Hypothalamus (tissue), 51 donors: ENCODE data around the gene HOXD1.
A peak's percentile ranks its signal among the peaks of the same experiment; 100 is the strongest.

Experiments
- DNase-seq, 51 donors: peaks; one replicate each; lab custom pipeline; 2025; lab: John Stamatoyannopoulos, UW

HOXD1 gene

GRCh38 chr2:176164611-176165369 lies 23.7 kb upstream of the HOXD1 start:
- DNase-seq = no peak

GRCh38 chr2:176165370-176166050 lies 23.0 kb upstream of the HOXD1 start:
- no peak for DNase-seq

GRCh38 chr2:176166272-176166671 lies 22.2 kb upstream of the HOXD1 start:
- DNase-seq = no peak

GRCh38 chr2:176167398-176167797 lies 21.1 kb upstream of the HOXD1 start:
- DNase-seq = no peak

DNA sequence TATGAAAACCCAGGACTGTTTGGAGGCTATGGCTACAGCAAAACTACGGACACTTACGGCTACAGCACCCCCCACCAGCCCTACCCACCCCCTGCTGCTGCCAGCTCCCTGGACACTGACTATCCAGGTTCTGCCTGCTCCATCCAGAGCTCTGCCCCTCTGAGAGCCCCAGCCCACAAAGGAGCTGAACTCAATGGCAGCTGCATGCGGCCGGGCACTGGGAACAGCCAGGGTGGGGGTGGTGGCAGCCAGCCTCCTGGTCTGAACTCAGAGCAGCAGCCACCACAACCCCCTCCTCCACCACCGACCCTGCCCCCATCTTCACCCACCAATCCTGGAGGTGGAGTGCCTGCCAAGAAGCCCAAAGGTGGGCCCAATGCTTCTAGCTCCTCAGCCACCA lies 19.3 kb upstream of the HOXD1 start:
- no peak for DNase-seq

- DNase-seq = no peak
These were observed 18.8 kb upstream of the HOXD1 start for GRCh38 chr2:176169711-176170110.

DNA sequence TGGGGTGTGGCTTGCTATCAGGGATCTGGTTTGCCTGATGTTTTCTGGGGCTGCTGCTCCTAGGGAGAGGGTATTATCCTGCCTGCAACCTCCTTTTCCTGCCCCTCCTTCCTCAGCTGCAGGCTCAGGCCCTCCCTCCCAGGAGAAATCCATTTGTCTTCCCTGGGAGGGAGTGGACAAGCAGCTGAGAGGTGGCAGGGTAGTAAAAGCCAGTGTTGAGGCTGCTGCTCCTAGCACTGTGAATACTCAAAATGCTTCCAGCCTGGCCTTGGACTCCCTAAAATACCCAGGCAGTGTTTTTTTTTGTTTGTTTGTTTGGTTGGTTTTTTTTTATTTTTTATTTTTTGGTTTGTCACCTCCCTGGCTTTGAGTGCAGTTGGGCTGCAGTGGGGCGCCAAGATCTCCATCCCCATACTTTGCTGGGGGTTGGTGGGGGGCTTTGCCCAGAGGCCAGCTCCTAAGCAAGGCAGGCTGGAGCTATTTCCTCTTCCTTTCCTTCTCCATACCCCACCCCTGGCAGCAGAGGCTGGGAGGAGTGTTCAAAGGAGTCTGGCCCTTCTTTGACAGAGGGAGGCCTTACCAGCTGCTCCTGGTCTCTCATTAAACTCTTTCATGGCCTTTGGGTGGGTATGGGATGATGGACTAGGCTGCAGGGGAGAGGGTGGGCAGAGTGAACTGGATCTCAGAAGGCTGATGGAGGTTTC lies 17.7 kb upstream of the HOXD1 start:
- DNase-seq = no peak

- DNase-seq = peak in 11 of 51 donors; percentile 5 to 50 (median 23)
These were observed 17.0 kb upstream of the HOXD1 start for GRCh38 chr2:176171351-176172006.

DNA sequence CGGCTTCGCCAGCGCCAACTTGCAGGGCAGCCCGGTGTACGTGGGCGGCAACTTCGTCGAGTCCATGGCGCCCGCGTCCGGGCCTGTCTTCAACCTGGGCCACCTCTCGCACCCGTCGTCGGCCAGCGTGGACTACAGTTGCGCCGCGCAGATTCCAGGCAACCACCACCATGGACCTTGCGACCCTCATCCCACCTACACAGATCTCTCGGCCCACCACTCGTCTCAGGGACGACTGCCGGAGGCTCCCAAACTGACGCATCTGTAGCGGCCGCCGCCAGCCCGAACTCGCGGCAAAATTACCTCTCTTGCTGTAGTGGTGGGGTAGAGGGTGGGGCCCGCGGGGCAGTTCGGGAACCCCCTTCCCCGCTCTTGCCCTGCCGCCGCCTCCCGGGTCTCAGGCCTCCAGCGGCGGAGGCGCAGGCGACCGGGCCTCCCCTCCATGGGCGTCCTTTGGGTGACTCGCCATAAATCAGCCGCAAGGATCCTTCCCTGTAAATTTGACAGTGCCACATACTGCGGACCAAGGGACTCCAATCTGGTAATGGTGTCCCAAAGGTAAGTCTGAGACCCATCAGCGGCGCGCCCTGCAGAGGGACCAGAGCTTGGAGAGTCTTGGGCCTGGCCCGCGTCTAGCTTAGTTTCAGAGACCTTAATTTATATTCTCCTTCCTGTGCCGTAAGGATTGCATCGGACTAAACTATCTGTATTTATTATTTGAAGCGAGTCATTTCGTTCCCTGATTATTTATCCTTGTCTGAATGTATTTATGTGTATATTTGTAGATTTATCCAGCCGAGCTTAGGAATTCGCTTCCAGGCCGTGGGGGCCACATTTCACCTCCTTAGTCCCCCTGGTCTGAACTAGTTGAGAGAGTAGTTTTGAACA lies 16.2 kb upstream of the HOXD1 start:
- no peak for DNase-seq

DNA sequence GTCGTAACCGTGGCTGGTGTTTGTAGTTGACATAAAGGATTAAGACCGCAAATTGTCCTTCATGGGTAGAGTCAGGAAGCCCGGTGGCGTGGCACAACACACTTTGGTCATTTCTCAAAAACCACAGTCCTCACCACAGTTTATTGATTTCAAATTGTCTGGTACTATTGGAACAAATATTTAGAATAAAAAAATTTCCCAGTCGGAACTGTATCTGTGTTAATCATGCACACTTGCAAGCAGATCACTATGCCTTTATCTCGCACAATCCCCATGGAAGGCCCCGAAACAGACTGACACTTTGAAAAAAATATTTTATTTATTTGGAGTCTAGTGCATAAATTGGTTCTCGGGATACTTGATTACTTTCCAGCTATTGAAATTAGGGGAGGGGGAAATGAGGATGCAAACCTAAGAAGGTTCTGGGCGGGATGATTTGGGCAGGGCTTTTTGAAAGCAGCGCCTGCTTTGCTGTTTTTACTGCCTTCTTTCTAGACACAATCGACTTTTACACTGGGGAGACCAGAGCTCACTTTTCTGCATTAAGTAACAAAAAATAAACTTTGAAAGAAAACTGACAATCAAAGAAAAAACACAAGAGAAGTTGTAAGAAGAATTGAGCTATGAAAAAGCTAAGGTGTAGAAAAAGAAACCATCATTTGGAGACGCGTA lies 15.4 kb upstream of the HOXD1 start:
- no peak for DNase-seq

- DNase-seq = no peak
These were observed 14.7 kb upstream of the HOXD1 start for GRCh38 chr2:176173567-176174381.

GRCh38 chr2:176174382-176174823 lies 14.1 kb upstream of the HOXD1 start:
- peak in 5 of 51 donors; percentile 17 to 52 (median 21) for DNase-seq

DNA sequence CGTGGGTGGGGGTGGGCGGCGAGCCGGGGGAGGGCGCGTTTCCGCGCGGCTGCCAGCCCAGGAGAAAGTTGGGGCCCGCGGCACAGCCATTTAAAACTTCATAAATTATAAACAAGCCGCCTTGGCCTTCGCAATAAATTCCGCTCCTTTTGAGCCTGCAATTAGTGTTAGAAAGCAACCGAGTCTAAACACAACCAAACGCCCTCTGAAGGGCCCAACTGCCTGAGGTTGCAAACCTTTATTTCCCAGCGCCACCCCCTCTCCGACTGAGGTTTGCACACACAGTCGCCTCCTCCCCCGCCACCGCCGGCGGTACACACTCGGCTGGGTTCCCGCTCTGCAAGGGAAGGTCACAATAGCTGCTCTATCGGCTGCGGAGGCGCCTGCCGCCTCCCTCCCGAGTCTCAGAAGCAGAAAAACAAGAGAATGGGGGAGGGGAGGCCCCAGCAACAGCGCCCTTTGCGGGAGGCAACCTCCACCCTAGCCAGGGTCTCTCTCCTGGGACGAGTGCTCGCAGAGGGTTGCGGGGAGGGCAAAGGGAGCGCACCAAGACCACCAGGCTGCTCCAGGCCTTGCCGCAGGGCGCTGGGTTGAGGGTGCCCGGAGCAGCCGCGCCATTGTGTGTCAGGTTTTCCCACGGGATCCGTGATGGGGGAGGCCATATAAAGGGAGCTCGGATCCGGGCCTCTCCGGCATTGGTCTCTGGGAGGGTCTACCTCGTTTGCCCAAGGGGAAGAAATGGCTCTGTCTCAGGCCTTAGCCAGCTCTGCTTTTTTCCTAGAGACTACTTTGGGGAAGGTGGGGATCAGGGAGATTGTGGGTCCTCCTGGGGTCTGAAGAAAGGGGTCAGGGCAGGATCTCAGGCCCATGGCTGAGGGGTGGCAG lies 13.4 kb upstream of the HOXD1 start:
- DNase-seq = peak in 42 of 51 donors; percentile 6 to 79 (median 46)

GRCh38 chr2:176175709-176176607 lies 12.5 kb upstream of the HOXD1 start:
- DNase-seq = peak in 1 of 51 donors; percentile 9

GRCh38 chr2:176177580-176178037 lies 10.9 kb upstream of the HOXD1 start:
- no peak for DNase-seq

DNA sequence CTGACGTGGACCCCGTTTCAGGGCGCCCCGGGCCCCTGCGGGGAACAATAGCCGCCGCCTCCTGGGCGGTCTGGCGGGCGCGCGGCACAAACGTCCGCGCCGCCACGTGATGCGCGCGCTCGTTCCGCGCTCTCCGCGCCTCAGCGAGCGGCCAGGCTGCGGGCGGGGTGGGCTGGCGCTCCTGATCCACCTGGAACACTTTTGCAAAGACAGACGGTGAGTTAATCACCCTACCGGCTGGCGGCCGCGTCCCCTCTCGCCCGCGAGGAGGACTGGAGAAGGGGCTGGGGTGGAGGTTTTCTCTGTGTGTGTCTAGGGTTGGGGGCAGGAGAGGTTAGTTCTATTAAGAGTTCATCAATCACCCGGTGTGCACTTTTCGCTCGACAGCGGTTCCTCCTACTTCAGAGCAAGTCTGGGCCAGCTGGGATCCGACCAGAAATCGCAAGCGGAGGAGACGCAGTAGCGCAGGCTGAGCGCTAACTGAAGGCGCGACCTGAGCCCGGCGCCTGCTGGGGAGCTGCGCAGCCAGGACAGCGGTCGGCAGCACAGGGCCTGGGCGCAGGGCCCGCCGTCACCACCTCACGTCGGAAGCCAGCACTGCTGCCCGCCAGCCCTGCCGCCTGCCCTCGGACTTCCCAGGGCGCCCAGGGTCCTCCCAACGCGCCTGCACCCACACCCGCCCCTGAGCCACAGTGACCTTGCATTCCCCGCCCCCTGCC lies 10.3 kb upstream of the HOXD1 start:
- no peak for DNase-seq
